BE2C (cell line): ENCODE measurements around the gene MAN2B2.
A peak's percentile ranks its signal among the peaks of the same experiment; 100 is the strongest.

Source experiments
- DNase-seq: peaks from one replicate; pipeline ENCODE4 v3.0.0-alpha.2; 2020
- H3K27me3 ChIP-seq: fragments of 250-450 bp; sonication (Bioruptor Pico); 2 replicates; pipeline ENCODE4 v1.5.1; 2020; ENCODE audit warnings: mild to moderate bottlenecking
- H3K36me3 ChIP-seq: fragments of 250-450 bp; sonication (Bioruptor Pico); 2 replicates; pipeline ENCODE4 v1.5.1; 2020; ENCODE audit warnings: mild to moderate bottlenecking
- H3K4me1 ChIP-seq: fragments of 250-450 bp; sonication (Bioruptor Pico); 2 replicates; pipeline ENCODE4 v1.5.1; 2020
- H3K4me3 ChIP-seq: 2 replicates; pipeline ENCODE4 v1.5.1; 2011; ENCODE audit warnings: low read depth, low read length
- H3K9me3 ChIP-seq: fragments of 250-450 bp; sonication (Bioruptor Pico); 2 replicates; pipeline ENCODE4 v1.5.1; 2020
- CTCF ChIP-seq: IDR thresholded peaks from 2 replicates; pipeline ENCODE4 v1.5.1; 2012; ENCODE audit warnings: mild to moderate bottlenecking, low read depth, low read length

Gene MAN2B2

GRCh38 chr4:6548201-6548881 is 26.6 kb upstream of the MAN2B2 start:
- peak; percentile 88 for TF ChIP-seq CTCF
- no peak overlapping the region for H3K4me3 ChIP-seq
- peaks cover 4% of the 10 kb centered on the region; the same call in 1 of the 2 replicates for H3K9me3 ChIP-seq
- DNase-seq = peak; percentile 80
- H3K36me3 ChIP-seq = no peaks in the 10 kb centered on the region
- no peaks in the 10 kb centered on the region for H3K4me1 ChIP-seq
- H3K27me3 ChIP-seq = no peaks in the 10 kb centered on the region

- no peak for TF ChIP-seq CTCF
- Histone ChIP-seq H3K27me3 (no peaks in the 10 kb centered on the region), H3K4me3 (no peak overlapping the region), H3K9me3 (peaks cover 4% of the 10 kb centered on the region; the same call in 1 of the 2 replicates), H3K36me3 (no peaks in the 10 kb centered on the region), H3K4me1 (no peaks in the 10 kb centered on the region)
- peak; percentile 29 for DNase-seq
These were observed 26.1 kb upstream of the MAN2B2 start for GRCh38 chr4:6548882-6549230.

- peaks cover 4% of the 10 kb centered on the region; the same call in 1 of the 2 replicates for H3K9me3 ChIP-seq
- no peak overlapping the region for H3K4me3 ChIP-seq
- TF ChIP-seq CTCF = no peak
- no peaks in the 10 kb centered on the region for H3K4me1 ChIP-seq
- no peaks in the 10 kb centered on the region for H3K27me3 ChIP-seq
- DNase-seq = no peak
- H3K36me3 ChIP-seq = no peaks in the 10 kb centered on the region
These were observed 25.5 kb upstream of the MAN2B2 start for GRCh38 chr4:6549445-6549844.

GRCh38 chr4:6549890-6550620 is 24.9 kb upstream of the MAN2B2 start:
- Histone ChIP-seq H3K27me3 (no peaks in the 10 kb centered on the region), H3K9me3 (peaks cover 4% of the 10 kb centered on the region; the same call in 1 of the 2 replicates), H3K4me3 (no peak overlapping the region), H3K36me3 (no peaks in the 10 kb centered on the region), H3K4me1 (no peaks in the 10 kb centered on the region)
- DNase-seq = no peak
- TF ChIP-seq CTCF = no peak

GRCh38 chr4:6550821-6551220 is 24.2 kb upstream of the MAN2B2 start:
- peaks cover 4% of the 10 kb centered on the region; the same call in 1 of the 2 replicates for H3K9me3 ChIP-seq
- no peak overlapping the region for H3K4me3 ChIP-seq
- H3K4me1 ChIP-seq = no peaks in the 10 kb centered on the region
- no peaks in the 10 kb centered on the region for H3K27me3 ChIP-seq
- no peaks in the 10 kb centered on the region for H3K36me3 ChIP-seq
- DNase-seq = no peak
- no peak for TF ChIP-seq CTCF

- Histone ChIP-seq H3K27me3 (peaks cover 3% of the 10 kb centered on the region), H3K4me3 (no peak overlapping the region), H3K36me3 (no peaks in the 10 kb centered on the region), H3K4me1 (no peaks in the 10 kb centered on the region), H3K9me3 (peaks cover 4% of the 10 kb centered on the region; the same call in 1 of the 2 replicates)
- DNase-seq = no peak
- no peak for TF ChIP-seq CTCF
These were observed 23.3 kb upstream of the MAN2B2 start for GRCh38 chr4:6551660-6552059.
